DMS 273 (cell line): ENCODE results near the gene ZNF407.
A peak's percentile ranks its signal among the peaks of the same experiment; 100 is the strongest.
"Not testable (repeated sequence)": the region's sequence is repeated elsewhere in the genome, so short reads cannot be mapped to it uniquely, and the experiment has no call there.

Source experiments
- DNase-seq: peaks from one replicate; lab custom pipeline; 2025; ENCODE audit not compliant: unreplicated experiment; lab: John Stamatoyannopoulos, UW

The ZNF407 gene

DNA sequence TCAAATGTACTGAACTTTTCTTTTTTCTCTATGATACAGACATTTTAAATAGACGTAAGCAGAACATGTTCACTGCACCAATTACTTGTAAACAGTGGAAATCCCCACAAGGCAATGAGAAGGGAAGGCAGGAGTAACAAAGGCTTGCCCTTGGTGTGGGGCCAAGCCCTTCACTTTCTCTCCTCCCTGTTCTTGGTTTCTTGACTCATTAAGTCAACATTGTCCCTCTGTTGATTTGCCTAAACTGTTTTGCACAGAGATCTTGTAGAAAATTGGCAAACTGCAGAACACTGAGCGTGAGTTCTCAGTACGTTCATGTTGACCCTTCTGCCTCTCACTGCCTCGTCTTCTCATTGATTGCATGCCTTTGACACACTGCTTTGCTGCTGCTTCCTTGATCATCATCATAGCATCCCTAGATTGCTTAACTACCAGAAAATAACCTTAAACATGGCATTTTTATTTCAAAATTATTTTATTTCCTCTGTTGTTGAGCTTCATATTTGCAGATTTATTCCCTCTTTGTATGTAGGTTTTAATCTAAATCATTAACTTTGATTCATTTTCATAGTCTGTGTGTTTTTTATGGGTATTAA lies 353.6 kb downstream of the ZNF407 start:
- DNase-seq = no peak

DNA sequence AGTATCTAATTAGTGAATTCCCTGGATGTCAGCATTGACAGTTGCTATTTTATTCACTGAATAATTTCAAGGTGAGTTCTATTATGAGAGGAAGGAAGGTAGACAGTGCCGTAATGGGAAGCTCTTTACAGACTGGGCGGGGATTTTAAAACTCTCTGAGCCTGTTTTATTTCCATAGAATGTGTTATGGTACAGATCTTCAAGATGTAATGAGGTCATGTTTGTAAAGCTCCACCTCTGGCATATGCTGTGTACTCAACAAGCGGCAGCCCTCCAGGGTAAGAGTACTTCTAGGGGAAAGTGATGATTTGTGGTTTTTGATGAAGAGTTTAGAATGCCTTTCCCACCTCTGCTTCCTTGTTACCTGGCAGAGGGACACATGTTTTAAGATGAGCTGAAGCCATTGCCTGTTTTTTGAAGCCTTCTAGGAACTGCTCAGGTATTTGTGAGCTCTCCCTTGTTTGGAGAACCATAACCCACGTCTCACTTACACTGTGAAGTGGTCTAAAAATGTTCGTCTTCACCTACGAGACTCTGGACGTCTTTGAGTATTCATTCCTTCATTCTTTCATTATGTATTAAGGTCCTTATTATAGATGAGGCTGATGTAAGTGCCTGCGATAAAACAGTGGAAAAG lies 360.0 kb downstream of the ZNF407 start:
- DNase-seq = no peak

DNA sequence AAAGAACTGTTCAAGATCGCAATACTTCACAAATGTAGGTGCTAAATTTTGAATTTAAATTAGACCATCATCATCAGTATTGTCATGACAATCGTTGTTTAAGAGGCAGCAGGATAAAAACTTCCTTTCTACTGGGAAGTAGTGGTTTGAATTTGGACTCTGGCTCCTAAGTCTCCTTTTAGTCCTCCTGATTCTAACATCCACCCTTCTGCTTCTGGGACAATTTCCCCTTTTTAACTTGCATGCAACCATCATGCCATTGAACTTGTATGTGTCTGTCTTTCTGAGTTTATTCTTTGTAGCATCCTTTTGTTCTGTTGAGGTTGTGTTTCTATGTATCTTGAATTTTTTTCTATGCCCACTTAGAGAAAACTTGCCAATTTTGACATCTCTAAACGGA lies 361.5 kb downstream of the ZNF407 start:
- no peak for DNase-seq

DNA sequence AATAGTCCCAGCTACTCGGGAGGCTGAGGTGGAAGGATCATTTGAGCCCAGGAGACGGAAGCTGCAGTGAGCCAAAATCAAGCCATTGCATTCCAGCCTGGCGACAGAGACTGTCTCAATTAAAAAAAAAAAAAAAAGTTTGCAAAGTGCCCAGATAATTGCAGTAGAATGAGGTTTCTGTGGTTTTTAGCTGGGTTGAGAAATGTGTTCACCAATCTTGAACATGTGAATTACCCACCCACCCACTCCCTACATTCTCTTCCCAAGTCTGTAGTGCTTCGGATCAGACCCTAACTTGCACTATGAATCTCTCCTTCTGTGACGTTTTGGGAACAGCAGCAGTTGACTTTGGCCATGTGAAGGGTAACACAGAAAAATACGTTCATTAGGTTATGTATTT lies 363.9 kb downstream of the ZNF407 start:
- DNase-seq = no peak

DNA sequence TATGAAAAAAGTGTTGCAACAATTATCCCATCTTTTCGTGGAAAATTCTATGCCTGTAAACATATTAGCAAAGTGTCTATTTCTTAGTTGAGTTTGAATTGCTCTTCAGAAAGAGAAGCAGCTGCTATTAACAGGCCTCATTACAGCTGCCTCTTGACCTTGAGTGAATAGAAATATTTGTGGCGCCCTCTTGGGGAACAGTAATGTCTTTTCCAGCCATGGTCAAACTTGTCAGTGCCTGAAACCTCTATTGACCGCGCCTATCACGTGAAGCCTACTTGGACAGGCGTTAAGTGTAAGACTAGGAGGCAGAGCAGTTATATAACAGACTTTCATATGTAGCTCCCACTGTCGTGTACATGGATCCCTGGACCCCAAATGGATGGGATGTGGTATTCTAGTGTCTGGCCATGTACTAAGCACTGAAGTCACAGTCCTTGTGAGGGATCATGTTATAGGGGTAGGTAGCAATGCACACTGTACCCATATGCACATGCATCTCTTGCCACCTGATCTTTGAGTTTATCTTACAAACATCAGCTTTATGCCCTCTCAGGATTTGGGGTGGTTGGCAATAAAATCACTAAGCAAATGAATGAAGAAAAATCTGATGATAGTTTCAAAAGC lies 366.3 kb downstream of the ZNF407 start:
- DNase-seq = peak; percentile 63

DNA sequence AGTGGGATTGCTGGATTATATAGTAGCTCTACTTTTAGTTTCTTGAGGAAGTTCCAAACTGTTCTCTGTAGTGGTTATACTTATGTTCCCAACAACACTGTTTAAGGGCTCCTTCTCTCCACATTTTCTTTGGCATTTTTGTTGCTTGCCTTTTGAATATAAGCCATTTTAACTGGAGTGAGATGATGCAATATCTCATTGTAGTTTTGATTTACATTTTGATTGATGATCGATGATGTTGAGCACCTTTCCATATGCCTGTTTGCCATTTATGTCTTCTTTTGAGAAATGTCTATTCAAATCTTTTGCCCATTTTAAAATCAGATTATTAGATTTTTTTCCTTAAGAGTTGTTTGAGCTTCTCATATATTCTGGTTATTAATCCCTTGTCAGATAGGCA lies 368.0 kb downstream of the ZNF407 start:
- no peak for DNase-seq

DNA sequence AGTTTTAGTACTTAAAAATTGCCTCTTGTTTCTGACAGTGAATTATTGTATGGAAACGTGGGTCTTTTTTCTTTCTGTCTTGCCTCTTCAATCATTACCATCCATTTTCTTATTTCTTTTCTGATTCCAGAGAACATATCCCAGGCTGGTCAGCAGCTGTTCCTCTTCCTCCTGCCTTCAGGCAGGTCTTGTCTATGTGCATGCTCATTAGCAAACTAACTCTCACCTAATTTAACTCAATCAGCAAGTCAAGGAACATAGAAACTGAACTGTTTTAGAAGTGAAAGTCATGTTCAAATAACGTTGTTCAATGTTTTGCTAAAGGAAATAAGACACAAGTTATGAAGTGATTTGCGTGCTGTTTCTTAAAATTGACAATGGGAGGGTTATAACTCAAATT lies 369.8 kb downstream of the ZNF407 start:
- DNase-seq = no peak

DNA sequence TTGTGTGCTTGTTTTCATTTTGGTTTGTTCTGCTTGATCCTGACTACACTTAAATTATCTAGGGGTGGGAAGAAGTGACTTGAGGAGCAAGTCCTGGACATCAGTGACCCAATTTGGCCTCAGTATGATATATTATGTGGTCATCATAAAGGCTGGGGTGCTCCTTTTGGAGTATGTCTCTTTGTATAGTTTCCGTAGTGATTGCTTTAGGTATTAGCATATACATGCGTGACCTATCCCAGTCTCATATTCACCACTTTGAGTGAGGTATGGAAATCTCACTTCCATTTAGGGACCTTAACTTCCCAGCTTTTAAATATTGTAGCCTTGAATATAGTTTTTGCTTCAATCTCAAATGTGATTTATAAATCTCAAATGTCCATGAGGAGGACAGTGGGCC lies 370.3 kb downstream of the ZNF407 start:
- no peak for DNase-seq

DNA sequence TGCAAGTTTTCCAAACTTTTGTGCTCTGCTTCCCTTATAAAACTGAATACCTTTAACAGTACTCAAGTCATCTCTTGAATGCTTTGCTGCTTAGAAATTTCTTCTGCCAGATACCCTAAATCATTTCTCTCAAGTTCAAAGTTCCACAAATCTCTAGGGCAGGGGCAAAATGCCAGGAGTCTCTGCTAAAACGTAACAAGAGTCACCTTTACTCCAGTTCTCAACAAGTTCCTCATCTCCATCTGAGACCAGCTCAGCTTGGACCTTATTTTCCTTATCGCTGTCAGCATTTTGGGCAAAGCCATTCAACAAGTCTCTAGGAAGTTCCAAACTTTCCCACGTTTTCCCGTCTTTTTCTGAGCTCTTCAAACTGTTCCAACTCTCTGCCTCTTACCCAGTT lies 373.7 kb downstream of the ZNF407 start:
- not testable (repeated sequence) for DNase-seq

DNA sequence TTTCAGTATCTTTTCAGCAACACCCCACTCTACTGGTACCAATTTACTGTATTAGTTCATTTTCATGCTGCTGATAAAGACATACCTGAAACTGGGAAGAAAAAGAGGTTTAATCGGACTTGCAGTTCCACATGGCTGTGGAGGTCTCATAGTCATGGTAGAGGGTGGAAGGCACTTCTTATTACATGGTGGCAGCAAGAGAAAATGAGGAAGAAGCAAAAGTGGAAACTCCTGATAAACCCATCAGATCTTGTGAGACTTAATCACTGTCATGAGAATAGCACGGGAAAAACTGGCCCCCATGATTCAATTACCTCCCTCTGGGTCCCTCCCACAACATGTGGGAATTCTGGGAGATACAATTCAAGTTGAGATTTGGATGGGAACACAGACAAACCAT lies 374.1 kb downstream of the ZNF407 start:
- not testable (repeated sequence) for DNase-seq

DNA sequence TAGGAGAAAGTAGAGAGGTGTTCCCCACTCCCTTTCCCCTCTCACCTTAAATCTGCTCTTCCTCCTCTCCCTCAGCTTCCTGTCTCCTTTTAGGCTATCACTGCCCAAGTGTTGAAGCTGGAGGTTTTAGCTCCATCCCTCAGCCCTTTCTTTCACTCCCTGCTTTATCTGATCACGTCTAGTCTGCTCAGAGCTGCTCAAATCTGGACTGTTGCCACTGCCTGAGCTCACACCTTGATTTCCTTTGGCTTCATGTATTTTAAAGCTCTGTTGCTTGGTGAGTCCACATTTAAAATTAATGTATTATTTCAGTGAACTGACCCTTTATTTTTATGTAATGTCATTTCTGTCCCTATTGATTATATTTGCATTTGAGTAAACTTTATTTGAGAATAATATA lies 374.7 kb downstream of the ZNF407 start:
- DNase-seq = no peak

DNA sequence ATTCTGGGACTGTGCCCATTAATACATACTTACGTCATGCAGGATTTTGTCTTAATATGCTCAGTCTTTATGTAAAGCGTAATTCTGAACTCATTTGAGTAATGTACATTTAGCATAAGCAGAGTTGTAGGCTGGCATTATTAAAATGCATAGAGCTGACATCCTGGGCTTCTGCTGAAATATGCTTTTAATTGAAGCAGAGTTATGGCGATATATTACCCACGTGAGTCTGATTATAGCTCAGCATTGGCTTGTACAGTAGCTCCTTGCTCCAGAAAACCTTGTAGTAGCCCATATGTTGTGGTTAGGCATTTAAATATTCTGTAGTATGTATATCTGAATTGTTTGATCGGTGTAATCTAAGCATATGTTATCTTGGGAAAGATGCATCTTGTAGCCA lies 377.3 kb downstream of the ZNF407 start:
- DNase-seq = no peak

DNA sequence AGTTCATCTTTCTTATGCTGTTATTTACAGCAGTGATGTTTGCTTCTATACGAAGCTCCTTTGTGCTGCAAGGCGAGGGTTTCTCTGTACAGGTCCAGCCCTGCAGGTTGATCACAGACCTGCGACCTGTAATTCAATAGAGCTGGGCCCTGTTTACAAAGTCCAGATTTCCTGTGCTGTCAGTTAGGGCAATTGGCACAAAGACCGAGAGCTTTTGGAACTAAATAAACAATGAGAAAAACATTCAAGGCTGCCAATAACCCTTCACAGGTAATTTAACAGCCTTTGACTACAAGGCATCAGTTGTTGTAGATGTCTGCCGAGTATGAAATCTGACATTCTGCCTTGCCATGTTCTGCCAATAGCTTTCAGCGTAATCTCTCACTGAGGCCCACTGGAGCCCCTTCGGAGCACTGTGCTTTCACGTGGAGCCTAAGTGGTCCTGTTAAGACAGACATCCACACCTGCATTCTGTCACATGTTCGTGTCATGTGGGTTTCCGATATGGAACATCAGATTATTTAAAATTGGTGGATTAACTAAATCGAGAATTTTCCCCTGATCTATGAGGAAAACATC lies 378.8 kb downstream of the ZNF407 start:
- DNase-seq = no peak

DNA sequence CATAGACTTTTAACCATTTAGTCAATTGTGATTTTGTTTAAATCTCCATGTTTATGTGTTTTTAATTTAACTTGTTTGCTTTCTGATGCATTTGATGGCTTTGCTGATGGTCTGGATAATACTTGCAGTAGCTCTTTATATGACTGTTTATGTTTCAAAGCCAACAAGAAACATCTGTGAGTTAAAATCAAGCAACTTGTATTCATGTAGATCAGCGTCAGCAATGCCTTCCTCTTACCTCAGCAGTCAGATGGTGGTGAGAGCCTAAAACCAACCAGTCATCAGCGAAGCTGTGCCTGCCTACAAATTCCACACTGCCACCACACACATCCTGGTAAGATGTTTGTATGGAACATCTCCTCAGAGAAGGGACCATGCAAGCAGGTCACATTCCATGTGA lies 379.4 kb downstream of the ZNF407 start:
- DNase-seq = no peak

DNA sequence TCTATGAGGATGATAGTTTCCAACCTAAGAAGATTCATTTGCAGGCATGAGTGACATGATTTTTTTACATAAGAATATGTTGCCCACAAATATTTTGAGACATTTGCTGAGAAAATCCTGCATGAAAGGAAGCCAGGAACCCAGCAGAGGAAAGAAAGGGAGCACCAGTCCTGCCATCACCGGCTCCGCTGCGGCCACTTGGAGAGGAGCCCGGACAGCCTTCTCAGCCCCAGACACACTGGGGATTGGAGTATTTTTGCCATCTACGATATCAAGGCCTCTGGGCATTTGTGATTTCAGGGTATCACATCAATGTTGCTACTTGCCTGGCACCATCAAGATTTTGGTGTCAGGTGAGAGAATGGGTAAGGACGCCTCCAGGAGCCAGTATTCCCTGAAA lies 383.0 kb downstream of the ZNF407 start:
- DNase-seq = no peak

DNA sequence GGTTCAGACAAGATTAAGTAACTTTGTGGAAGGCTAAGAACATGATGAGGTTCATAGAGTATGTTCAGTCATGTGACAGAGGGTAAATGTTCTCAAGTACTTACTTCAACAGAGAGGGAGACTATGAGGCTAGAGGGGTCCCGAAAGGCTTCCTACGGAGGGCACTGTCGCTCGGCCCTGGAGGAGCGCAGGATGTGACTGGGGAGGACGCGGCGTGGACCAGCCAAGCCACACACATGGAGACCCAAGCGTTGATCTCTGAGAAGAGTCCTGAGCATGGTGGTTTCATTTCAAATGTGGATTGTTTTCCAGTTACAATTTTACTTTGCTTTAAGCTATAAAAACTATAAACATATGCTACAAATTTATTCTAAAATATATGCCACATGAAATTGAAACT lies 383.8 kb downstream of the ZNF407 start:
- DNase-seq = no peak

DNA sequence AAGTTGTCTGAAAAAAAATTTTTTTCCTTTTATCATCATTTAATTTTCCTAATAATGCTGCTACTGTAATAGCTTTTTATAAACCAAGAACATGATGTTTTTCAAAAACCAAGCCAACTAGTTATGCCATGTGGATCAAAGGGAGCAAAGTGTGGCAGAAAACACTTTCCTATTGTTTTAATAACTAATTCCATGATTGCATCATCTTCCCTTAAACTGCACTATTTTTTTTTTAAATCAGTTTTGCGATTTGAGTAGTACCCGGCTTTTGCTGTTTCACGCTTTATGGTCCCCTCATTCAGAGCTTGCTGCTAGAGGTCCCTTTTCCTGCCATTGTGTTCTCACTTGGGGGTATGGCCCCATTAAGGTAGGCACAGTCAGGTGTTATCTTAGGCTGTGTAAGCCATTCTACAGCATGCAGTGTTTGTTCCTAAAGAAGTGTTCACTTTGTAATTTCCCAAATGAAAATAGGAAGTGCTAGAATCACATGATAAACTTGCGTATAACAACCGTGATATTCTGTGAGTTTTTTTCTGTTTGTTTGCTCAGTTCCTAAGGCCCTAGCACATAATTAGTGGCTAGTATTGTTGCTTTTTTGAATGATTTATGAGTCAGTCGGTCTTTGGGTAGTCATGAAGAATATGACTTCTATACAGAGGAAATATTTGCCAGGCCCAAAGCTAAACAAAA lies 385.4 kb downstream of the ZNF407 start:
- DNase-seq = no peak

DNA sequence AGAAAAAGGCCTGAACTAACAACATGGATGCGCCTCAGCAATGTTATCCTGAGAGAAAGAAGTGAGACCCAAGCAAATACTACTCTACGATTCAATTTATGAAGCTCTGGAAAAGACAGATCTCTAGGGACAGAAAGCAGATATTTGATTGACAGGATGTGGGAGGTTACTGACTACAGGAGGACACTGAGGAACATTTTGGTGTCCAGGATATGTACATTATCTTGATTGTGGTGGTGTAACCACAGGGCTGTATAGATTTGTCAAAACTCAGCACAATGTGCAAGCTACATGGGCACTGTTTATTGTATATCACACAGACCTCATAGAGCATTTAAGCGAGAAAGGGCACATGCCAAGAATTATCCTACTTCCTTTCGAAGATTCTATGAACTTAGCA lies 391.5 kb downstream of the ZNF407 start:
- DNase-seq = no peak

DNA sequence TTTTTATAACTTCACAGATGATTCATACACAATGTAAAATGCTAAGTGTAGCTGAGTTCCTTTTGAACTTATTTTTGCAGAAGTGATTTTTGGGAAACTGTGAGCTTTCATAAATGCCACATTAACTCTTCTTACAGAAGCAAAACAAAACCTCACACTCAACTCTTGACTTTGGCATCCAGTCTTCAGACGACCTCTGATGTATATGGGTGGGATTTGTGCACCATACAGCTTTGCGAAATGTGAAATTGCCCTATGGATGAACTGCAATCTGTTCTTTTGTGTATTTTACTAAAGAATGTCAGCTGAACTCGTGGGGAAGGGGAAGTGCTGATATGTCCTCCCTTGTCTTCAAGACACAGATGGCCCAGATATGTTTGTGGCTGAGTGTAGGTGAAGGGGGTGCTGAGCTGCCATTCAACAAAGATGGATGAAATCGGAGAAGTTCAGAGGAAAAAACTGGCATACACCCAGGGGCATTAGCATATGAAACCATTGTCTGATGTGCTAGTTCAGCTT lies 393.0 kb downstream of the ZNF407 start:
- DNase-seq = peak; percentile 85

DNA sequence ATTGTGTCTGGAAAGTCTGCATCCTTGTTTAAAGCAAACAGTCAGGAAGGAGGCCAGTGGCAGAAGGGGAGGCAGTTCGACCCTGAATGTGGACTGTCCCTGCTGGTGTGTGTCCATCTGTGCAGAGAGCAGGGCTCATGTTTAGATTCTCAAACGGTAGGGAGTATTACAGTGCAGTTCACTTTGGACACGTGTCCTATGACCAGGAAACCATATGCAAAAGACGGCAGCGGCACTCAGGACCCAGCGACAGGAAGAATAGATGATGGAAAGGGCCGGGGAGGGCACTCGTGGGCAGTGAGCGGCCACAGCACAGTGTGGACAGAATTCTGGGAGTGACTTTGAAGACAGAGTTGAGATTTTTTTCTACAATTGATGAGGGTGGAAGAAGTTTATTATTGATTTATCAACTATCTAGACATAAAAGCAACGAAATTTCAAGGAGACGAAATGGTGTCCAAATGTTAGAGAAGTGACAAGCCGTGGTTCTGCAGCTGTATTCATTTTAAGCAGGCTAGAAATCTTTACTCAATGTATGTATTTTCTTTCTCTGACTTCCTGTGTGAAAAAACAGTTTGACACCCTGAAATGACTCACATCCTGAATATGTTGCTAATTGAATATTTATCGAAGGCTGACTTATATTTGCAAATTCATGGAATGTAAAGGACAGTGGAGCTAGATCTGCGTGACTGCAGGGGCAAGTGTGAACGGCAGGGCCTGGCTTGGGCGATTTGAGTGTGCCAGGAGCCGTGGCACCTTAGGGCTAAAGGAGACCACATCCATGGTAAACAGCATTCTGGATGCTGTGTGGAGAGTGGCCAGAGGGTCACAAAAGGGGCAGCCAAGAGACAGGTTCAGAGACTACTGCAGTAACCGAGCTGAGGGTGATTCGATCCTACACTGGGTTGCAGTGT lies 397.1 kb downstream of the ZNF407 start:
- no peak for DNase-seq

DNA sequence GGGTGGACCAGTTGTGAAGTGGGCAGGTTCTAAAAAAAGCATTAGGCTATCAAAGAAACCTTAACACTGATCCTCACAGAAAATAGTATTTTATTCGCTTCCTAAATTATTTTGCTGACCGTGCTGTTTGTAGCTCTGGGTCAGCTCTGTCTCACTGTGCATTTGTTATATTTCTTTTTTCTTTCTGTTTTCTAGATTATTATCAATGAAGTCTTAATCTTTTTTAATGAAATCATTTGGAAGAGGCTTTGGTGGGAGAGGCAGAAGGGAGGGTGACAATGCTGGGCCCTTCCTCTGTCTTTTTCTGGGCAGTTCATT lies 397.7 kb downstream of the ZNF407 start:
- DNase-seq = no peak
